Right forelimb (tissue), 1 donor: Measurements from ENCODE around the gene EHD1.
A peak's percentile ranks its signal among the peaks of the same experiment; 100 is the strongest.

ENCODE experiments used
- DNase-seq: peaks from one replicate; pipeline ENCODE4 v3.0.0-alpha.2; 2018

The EHD1 gene

GRCh38 chr11:64871492-64871891, 6.9 kb downstream of the EHD1 start:
- no peak for DNase-seq

DNA sequence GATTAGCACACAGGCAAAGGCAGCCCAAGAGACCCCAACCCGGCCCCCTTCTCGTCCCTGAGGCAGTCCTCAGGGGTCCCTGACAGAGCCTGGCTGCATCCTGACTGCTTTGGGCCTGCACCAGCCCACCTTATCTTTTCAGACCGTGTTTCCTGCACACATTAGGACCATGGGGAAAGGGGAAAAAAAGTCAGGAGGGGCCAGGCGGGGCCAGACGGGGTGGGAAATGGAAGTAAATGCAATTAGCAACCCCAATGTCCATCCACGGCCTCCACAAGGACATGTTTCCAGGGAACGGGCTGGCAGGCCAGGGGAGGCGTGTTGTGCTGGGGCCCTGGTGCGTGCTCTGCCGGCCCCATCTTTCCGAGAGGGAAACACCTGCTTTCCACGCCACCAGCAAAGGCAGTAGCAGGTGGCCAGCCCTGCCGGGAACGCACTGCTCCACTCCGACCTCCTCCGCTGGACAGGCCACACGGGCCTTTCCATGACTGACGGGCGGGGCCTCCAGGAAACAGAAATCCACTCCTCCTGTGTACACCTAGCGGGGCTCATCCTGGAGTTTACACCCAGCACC, 7.4 kb downstream of the EHD1 start:
- no peak for DNase-seq

GRCh38 chr11:64870176-64870892, 8.1 kb downstream of the EHD1 start:
- no peak for DNase-seq

- DNase-seq = no peak
Observed at GRCh38 chr11:64869571-64870175, 8.7 kb downstream of the EHD1 start.

DNA sequence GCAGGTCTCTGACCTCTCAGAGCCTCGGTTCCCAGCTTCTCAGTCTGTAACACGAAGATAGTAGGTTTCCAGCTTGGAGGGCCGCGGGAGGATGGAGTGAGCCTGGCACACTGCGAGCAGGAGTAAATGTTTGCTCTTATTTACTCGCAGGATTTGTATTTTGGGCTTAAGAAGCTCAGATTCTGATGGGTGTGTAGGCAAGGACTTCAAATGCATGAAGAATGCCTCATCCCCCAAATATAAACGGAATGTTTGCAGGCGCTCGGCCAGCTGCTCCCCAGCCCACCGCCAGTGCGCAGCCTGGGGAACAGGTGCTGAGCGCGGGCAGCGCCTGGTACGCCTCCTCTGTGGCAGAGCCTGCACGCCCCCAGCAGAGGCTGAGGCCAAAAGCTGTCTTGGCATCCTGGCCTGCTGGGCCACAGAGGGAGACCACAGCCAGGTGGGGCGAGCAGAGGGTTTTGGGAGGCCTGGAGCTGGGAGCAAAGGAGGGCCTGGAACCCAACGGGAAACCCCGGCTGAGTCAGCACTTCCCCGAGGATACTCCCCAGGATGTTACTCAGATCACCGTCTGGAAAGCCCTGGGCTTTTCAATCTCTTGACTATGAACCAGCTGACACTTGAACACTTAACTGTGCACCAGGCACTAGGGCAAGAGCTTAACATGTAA, 9.4 kb downstream of the EHD1 start:
- peak; percentile 66 for DNase-seq

GRCh38 chr11:64867748-64868462, 10.5 kb downstream of the EHD1 start:
- no peak for DNase-seq

DNA sequence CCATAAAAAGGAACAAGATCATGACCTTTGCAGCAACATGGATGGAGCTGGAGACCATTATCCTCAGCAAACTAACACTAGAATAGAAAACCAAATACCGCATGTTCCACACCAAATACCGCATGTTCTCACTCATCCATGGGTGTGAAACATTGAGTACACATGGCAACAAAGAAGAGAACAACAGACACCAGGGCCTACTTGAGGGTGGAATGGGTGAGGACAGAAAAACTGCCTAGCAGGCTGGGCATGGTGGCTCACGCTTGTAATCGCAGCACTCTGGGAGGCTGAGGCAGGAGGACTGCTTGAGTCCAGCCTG, 12.3 kb downstream of the EHD1 start:
- no peak for DNase-seq

DNA sequence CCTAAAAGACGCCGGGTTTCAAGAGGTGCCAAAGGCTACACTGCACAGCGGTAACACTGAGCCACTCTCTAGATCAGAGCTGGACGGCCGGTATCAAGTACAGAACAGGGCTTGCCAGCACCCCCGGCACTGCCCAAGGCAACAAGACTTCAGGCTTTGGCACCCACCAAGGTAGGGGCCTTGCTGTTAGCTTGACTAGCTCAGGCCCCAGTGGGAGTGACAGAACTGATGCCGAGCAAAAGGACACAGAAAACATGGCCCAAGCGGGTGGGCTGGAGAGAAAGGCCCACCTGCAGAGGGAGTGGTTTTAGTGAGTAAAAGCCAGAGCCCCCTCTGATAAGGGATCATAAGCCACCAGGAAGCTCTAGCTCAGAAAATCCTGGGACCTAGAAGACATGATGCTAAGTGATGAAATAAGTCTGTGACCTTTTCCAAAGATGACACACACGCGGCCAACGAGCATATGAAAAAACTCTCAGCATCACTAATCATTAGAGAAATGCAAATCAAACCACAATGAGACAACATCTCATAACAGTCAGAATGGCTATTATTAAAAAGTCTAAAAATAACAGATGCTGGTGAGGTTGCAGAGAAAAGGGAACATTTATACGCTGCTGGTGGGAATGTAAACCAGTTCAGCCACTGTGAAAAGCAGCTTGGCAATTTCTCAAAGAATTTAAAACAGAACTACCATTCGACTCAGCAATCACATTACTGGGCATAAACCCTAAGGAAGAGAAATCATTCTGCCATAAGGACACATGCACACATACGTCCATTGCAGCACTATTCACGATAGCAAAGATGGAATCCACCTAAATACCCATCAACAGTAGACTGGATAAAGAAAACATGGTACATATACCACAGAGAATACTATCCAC, 12.9 kb downstream of the EHD1 start:
- no peak for DNase-seq

DNA sequence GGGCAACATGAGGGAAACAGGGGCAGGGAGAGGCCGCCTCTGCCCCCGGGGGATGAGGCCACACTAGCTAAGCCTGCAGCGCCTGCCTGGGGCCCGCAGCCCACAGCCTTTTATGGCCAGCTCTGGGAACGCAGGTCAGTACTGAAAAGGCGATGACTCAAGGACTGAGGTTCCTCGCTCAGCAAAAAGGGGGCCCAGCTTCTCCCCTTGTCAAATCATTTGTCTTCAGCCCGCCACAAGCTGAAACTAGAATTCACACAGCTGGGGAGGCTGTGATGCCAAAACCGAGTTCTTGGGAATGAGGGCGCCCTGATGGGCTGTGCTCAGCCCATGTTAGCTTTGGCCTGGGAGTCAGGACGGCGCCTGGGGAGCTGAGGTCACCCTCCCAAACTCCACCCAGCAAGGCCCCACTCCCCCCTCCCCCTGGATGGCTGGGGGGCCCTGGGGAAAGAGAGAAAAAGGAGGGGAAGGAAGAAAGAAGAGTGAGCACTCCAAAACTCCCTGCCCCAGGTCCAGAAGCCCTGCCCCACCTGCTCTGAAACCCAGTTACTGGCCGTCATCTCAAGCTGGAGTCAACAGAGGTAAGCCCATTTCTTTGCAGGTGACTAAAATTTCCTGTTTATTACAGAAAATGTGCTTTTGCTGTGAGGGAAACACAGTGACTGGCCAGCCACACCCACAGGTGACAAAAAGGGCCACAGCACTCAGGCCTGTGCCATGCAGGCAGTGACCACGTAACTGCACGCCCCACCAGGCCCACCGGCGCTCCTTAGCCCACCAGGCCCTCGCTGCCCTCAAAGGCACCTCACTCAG, 13.7 kb downstream of the EHD1 start:
- peak; percentile 75 for DNase-seq

GRCh38 chr11:64864135-64864472, 14.3 kb downstream of the EHD1 start:
- no peak for DNase-seq

GRCh38 chr11:64863391-64864060, 14.9 kb downstream of the EHD1 start:
- DNase-seq = no peak

DNA sequence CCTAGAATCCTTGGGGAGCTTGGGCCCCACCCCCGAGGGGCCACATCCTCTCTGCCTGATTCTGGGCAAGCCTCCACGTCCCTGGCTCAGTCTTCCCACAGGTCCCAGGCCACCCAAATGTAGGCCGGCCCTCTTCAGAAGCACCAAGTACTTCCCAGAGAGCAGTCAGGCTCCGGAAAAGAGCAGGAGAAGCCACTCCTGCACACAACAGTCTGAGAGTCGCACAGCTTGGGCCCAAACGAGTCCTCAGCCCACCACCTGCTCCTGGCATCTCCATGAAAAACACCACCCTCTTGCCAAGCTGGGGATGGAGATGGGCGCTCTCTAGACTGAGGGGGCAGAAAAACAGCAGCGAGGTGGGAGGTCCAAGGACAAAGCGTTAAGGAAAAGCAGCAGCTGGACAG, 15.4 kb downstream of the EHD1 start:
- no peak for DNase-seq

- no peak for DNase-seq
Observed at GRCh38 chr11:64861227-64861975, 17.0 kb downstream of the EHD1 start.

GRCh38 chr11:64859542-64860414, 18.6 kb downstream of the EHD1 start:
- no peak for DNase-seq

DNA sequence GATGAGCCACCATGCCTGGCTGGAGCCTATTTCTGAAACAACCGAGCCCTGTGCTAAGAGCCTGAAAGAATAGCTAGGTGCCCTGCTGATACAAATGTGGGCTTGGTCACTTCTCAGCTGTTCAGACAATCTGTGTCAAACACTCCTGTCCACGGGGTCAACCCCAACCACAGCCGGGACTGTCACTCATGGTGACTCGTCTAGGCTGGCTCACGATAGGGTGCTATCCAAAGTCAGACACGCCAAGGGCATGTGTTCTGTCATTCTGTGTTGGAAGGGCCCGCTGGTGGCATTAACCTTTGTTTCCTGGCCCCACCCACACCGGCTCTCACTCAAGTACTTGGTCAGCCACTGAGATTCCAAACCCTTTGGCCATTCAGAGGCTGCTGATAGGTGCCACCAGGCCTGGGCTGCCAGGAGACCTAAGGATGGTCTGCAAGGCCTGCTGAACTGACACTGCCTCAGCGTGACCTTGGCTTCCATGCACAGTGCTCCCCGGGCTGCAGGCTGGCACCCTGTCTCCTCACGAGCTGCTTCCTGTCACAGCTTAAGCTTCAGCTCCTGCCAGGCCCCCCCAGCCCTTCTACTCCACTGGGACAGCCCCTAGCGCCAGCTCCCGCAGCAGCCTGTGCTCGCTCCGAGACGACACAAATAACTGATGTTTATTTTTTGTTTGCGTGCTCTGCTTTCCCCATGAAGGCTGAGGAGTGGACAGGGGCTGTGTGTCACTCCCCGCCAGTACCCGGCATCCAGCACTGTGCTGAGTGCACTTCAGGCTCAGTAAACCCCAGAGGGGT, 19.8 kb downstream of the EHD1 start:
- DNase-seq = no peak

- no peak for DNase-seq
Observed at GRCh38 chr11:64857485-64857884, 20.9 kb downstream of the EHD1 start.

- DNase-seq = no peak
Observed at GRCh38 chr11:64856382-64857227, 21.8 kb downstream of the EHD1 start.
